Measurements from ENCODE around the gene ERN1. TPM values are rescaled to one million over a fixed set of nuclear protein-coding genes. Genes with fewer than 3 reads are reported as not detected.

ERN1 gene
- total RNA-seq, 1 experiment from 2014 or later: 6.5 TPM

GRCh38 chr17:64090144-64090543 lies 39.8 kb downstream of the ERN1 start:
- ChIA-PET CTCF (interaction anchor here (1.0 kb wide), 1 partner anchor 43 kb away, joined by 3 read pairs; no protein-coding TSS in a partner anchor), POLR2A (no interaction called here)
- H3K36me3 Mint-ChIP-seq: no peaks in the 10 kb centered on the region
- no peak overlapping the region for H3K4me3 Mint-ChIP-seq
- no peak for TF ChIP-seq MYBL2 (CRISPR knock-in tag; IDR thresholded peaks at IDR 0.05)
- TF ChIP-seq NFYB (CRISPR knock-in tag; conservative IDR thresholded peaks at IDR 0.05; ENCODE audit: low read depth): no peak
- TF ChIP-seq USF1 (CRISPR knock-in tag; IDR thresholded peaks at IDR 0.05): no peak
- TF ChIP-seq NR2C2 (CRISPR knock-in tag; IDR thresholded peaks at IDR 0.05): no peak
- TF ChIP-seq MXD4 (CRISPR knock-in tag; IDR thresholded peaks at IDR 0.05; ENCODE audit: borderline replicate concordance): no peak
- no peak for TF ChIP-seq GRHL2 (CRISPR knock-in tag; IDR thresholded peaks at IDR 0.05; ENCODE audit: insufficient replicate concordance, severe bottlenecking)
- no peak for TF ChIP-seq ATF1 (CRISPR knock-in tag; IDR thresholded peaks at IDR 0.05)
- TF ChIP-seq MAX (CRISPR knock-in tag; IDR thresholded peaks at IDR 0.05): no peak
- TF ChIP-seq ZNF138 (CRISPR knock-in tag; conservative IDR thresholded peaks at IDR 0.05): no peak
- no peak for TF ChIP-seq SMAD3 (CRISPR knock-in tag; IDR thresholded peaks at IDR 0.05; ENCODE audit: borderline replicate concordance)
- no peak for TF ChIP-seq ZNF263 (CRISPR knock-in tag; IDR thresholded peaks at IDR 0.05; ENCODE audit: low read depth)
- TF ChIP-seq SOX15 (CRISPR knock-in tag; IDR thresholded peaks at IDR 0.05): no peak
- no peak for TF ChIP-seq JUN (CRISPR knock-in tag; IDR thresholded peaks at IDR 0.05)
- no peak for TF ChIP-seq FOXP4 (CRISPR knock-in tag; IDR thresholded peaks at IDR 0.05)
- no peak for TF ChIP-seq ZBTB43 (CRISPR knock-in tag; IDR thresholded peaks at IDR 0.05)
- TF ChIP-seq PRDM15 (CRISPR knock-in tag; IDR thresholded peaks at IDR 0.05): no peak
- TF ChIP-seq AR (CRISPR knock-in tag; IDR thresholded peaks at IDR 0.05): no peak
- TF ChIP-seq PRRX2 (CRISPR knock-in tag; IDR thresholded peaks at IDR 0.05): no peak
- H3K27me3 Mint-ChIP-seq (ENCODE audit: low read depth): no peaks in the 10 kb centered on the region
- no peak for DNase-seq (ENCODE audit: low spot score)
- no peak overlapping the region for H3K27ac Mint-ChIP-seq
- H3K9me3 Mint-ChIP-seq: no peaks in the 10 kb centered on the region
- peaks cover 14% of the 10 kb centered on the region for H3K4me1 Mint-ChIP-seq
- ATAC-seq: no peak

All from WTC11 (cell line).